Astrocyte of the spinal cord (primary cell): ENCODE data around the gene BPI.
"Not testable (repeated sequence)": the region's sequence is repeated elsewhere in the genome, so short reads cannot be mapped to it uniquely, and the experiment has no call there.

ENCODE experiments used
- DNase-seq: peaks from one replicate; pipeline ENCODE4 v3.0.0; 2011; ENCODE audit warnings: low read depth, low spot score
- H3K4me3 ChIP-seq: 2 replicates; pipeline ENCODE4 v1.5.1; 2011; ENCODE audit warnings: low read depth, mild to moderate bottlenecking, low read length, moderate library complexity
- in situ Hi-C: cut with HindIII; loops from 2 replicates; pipeline ENCODE4 v1.10.0; 2017; ENCODE audit warnings: low sequenced_read_pairs
- TF ChIP-seq, protein P1 (sequence below): IDR thresholded peaks from 2 replicates; pipeline ENCODE4 v1.5.1; 2012; ENCODE audit warnings: low read depth, mild to moderate bottlenecking, low read length, inconsistent platforms

The BPI gene

DNA sequence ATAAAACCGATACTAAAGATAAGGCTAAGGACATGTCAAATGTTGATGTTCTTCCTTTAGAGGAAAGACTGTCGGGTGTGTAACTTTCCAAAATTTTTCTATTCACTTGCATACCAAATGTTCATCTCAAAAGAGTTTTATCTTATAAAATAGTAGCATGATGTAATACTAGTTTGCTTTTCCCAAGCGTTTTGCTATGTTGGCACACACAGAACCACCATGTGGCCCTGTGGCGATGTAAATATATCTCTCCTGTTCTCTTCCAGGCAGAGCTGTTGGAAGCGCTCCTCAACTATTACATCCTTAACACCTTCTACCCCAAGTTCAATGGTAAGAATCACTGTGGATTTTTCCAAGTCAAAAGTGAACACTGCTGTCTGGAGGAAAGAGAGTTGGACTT lies 68.8 kb downstream of the BPI start:
- no peak overlapping the region for H3K4me3 ChIP-seq
- in situ Hi-C loops: no loop called here
- DNase-seq: no peak
- TF ChIP-seq, protein P1, sequence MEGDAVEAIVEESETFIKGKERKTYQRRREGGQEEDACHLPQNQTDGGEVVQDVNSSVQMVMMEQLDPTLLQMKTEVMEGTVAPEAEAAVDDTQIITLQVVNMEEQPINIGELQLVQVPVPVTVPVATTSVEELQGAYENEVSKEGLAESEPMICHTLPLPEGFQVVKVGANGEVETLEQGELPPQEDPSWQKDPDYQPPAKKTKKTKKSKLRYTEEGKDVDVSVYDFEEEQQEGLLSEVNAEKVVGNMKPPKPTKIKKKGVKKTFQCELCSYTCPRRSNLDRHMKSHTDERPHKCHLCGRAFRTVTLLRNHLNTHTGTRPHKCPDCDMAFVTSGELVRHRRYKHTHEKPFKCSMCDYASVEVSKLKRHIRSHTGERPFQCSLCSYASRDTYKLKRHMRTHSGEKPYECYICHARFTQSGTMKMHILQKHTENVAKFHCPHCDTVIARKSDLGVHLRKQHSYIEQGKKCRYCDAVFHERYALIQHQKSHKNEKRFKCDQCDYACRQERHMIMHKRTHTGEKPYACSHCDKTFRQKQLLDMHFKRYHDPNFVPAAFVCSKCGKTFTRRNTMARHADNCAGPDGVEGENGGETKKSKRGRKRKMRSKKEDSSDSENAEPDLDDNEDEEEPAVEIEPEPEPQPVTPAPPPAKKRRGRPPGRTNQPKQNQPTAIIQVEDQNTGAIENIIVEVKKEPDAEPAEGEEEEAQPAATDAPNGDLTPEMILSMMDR: no peak

GRCh38 chr20:38373231-38373867 lies 69.4 kb downstream of the BPI start:
- DNase-seq: no peak
- no peak overlapping the region for H3K4me3 ChIP-seq
- TF ChIP-seq, protein P1: no peak
- in situ Hi-C loops: no loop called here

DNA sequence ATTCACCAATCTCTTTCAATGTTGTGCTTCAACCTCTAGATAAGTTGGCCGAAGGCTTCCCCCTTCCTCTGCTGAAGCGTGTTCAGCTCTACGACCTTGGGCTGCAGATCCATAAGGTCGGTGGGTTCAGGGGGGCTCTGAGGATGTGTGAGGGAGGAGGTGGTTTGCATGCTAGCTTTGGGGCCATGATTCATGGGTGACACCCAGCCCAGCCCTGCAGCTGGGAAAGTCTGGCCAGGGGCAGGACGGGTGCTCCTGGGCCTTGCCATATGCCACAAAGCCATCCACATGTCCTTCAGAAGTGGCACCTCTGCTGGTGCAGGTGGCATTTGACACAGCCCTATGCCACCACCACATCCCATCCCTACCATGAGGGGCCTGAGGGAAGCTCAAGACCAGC lies 69.9 kb downstream of the BPI start:
- in situ Hi-C loops: no loop called here
- TF ChIP-seq, protein P1: no peak
- no peak overlapping the region for H3K4me3 ChIP-seq
- DNase-seq: no peak

DNA sequence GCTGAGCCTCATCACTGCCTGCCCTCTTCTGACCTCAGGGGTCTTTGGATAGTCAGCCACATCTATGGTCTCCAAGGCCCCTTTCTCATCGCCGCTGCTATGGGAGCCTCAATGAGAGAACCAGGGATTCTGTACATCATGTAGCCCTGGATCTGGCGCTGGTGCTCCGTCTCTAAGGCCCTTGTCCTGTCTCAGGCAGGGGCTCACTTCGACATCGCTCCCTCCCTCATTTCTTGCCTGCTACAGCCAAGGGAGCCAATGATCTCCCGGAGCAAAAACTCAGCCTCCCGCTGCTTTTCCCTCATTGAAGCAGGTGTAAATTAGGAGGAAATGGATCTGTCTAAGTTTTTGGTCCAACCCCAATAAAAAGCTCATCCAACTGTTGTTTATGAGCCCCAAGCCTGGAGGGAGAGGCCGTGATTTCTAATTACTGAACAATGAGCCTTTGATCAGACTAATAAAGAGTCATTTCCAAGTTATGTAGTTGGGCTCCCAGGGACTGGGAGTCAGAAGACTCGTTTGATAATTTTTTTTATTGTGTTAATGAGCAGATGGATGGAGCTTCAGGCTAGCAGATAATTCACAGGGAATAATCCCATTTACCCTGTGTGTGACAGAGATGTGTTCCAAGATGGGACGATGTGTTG lies 73.2 kb downstream of the BPI start:
- H3K4me3 ChIP-seq: no peak overlapping the region
- no peak for DNase-seq
- in situ Hi-C loops: no loop called here
- TF ChIP-seq, protein P1: no peak

GRCh38 chr20:38377838-38378237 lies 73.9 kb downstream of the BPI start:
- DNase-seq, in situ Hi-C loops, H3K4me3 ChIP-seq: not testable (repeated sequence)

DNA sequence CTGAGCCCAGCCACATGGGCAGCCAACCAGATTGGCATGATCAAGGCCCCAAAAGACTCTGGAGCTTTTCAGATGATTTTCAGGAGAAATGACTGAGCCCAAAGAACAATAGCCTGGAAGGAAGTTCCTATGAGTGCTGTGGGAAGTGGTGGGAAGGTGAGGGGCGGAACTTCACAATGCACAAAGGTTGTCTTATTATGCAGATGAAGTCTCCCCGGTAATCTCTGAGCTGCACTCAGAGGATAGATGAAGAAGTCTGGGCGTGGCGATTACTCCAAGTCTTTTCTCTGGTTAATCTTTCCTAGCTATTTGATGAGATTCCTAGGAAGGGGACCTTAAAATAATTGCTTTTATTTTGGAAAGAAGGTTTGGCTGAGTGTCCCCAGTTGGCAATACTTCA lies 79.2 kb downstream of the BPI start:
- TF ChIP-seq, protein P1: no peak
- in situ Hi-C loops: no loop called here
- DNase-seq: no peak
- H3K4me3 ChIP-seq: no peak overlapping the region

GRCh38 chr20:38386004-38386403 lies 82.0 kb downstream of the BPI start:
- DNase-seq: no peak
- H3K4me3 ChIP-seq: no peak overlapping the region
- in situ Hi-C loops: no loop called here
- TF ChIP-seq, protein P1: no peak
